Fibroblast of lung (primary cell): ENCODE measurements around the gene GM2A. TPM values are rescaled to one million over a fixed set of nuclear protein-coding genes. Genes with fewer than 3 reads are reported as not detected.

Experiments
- DNase-seq, 2 donors: peaks; one replicate each; pipeline versions ENCODE4 v3.0.0 to v3.0.0-alpha.2; 2010; ENCODE audit warnings: low read depth in 2 of 2
- H2AFZ ChIP-seq: 2 replicates; pipeline ENCODE4 v1.5.1; 2012; ENCODE audit warnings: low read length, control low read depth, inconsistent platforms
- H3K27ac ChIP-seq: 2 replicates; pipeline ENCODE4 v1.5.1; 2011; ENCODE audit warnings: low read length, control low read depth; ENCODE audit not compliant: insufficient read depth
- H3K27me3 ChIP-seq: 2 replicates; pipeline ENCODE4 v1.5.1; 2011; ENCODE audit warnings: mild to moderate bottlenecking, low read length; ENCODE audit not compliant: control insufficient read depth, insufficient read depth
- H3K36me3 ChIP-seq: 2 replicates; pipeline ENCODE4 v1.5.1; 2011; ENCODE audit warnings: low read length; ENCODE audit not compliant: control insufficient read depth, insufficient read depth
- H3K4me1 ChIP-seq: 2 replicates; pipeline ENCODE4 v1.5.1; 2011; ENCODE audit warnings: low read length; ENCODE audit not compliant: control insufficient read depth, insufficient read depth; ENCODE audit errors: extremely low read depth
- H3K4me2 ChIP-seq: 2 replicates; pipeline ENCODE4 v1.5.1; 2011; ENCODE audit warnings: low read length, control low read depth; ENCODE audit not compliant: insufficient read depth; ENCODE audit errors: extremely low read depth
- H3K4me3 ChIP-seq, 4 experiments: fragments of 200-600 bp in 1 of 4; sonication (generic) in 1 of 4; replicated peaks in 1 of 4; 2 replicates each; pipeline ENCODE4 v1.5.1; 2011 to 2016; ENCODE audit warnings: low read length in 4 of 4, low read depth in 3 of 4, mild to moderate bottlenecking in 3 of 4, control low read depth in 2 of 4, inconsistent platforms in 1 of 4, mixed read lengths in 1 of 4; ENCODE audit not compliant: insufficient read depth in 1 of 4; ENCODE audit errors: control extremely low read depth in 1 of 4
- H3K79me2 ChIP-seq: 2 replicates; pipeline ENCODE4 v1.5.1; 2012; ENCODE audit warnings: mild to moderate bottlenecking, low read length, inconsistent platforms; ENCODE audit not compliant: control insufficient read depth, insufficient read depth
- H3K9ac ChIP-seq: 2 replicates; pipeline ENCODE4 v1.5.1; 2011; ENCODE audit warnings: mild to moderate bottlenecking, low read length, control low read depth; ENCODE audit not compliant: insufficient read depth
- H3K9me3 ChIP-seq: 2 replicates; pipeline ENCODE4 v1.5.1; 2012; ENCODE audit warnings: low read depth, low read length; ENCODE audit not compliant: control insufficient read depth, insufficient read depth
- H4K20me1 ChIP-seq: 2 replicates; pipeline ENCODE4 v1.5.1; 2011; ENCODE audit warnings: low read length; ENCODE audit not compliant: control insufficient read depth, insufficient read depth; ENCODE audit errors: extremely low read depth
- EZH2 ChIP-seq: IDR thresholded peaks from 2 replicates; pipeline ENCODE4 v1.5.1; 2012; ENCODE audit warnings: low read length, control low read depth, mild to moderate bottlenecking; ENCODE audit errors: missing control alignments
- polyA plus RNA-seq, 2 donors: library from polyadenylated mRNA; depleted of rRNA in 1 of 2; stranded (reverse) in 1 of 2; unstranded in 1 of 2; fragments of >200 nt; gene quantifications; 2 replicates each; pipeline ENCODE4 v1.2.1, GENCODE V29; 2011 to 2012; ENCODE audit warnings: missing spikeins in 1 of 2
- total RNA-seq: library from RNA; depleted of rRNA; stranded (reverse); fragments of >200 nt; gene quantifications from 2 replicates; pipeline ENCODE4 v1.2.1, GENCODE V29; 2014
- TF ChIP-seq, protein P1 (sequence below), 2 donors: IDR thresholded peaks in 1 of 2; conservative IDR thresholded peaks in 1 of 2; 1 replicate in 1 of 2; 2 replicates in 1 of 2; pipeline ENCODE4 v1.5.1; 2011 to 2012; ENCODE audit warnings: low read length in 2 of 2, control low read depth in 1 of 2, inconsistent platforms in 1 of 2, low read depth in 1 of 2, mild to moderate bottlenecking in 1 of 2

Gene GM2A
- total and polyA plus RNA-seq, 2 donors (not counting 1 experiment from before 2014, with no cell fraction given) = 11.9 to 28.2 TPM

DNA sequence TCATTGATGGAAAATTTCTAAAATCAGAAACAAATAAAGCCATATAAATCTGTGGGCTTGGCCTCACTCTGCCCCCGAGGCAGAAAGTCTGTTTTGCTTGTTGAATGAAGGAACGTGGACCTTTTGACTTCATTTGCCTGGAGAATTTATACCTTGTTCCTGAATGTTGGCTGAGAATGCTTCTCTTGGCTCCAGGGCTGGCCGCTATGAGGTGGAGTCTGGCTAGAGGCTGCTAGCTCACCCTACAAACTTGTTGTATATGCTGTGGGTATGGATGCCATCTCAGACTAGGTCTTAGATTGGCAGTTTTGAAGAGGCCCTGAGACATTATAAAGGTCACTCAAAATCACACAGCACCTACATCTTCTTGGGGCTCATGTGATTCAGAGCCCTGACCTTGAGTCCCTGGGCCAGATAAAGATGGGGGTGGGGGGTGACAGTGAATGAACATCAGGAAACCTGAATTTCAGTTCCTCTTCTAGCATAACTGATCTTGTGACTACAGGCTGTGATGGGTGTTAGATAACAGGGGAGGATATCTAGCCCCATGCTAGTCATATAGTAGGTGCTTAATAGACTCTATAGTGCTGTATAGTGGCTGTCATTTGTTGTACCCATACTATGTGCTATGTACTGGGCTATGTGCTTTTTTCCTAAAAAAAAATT lies 2.8 kb downstream of the GM2A start:
- no peaks in the 10 kb centered on the region for H3K27me3 ChIP-seq
- no peaks in the 10 kb centered on the region for H3K79me2 ChIP-seq
- no peaks in the 10 kb centered on the region for H3K36me3 ChIP-seq
- no peaks in the 10 kb centered on the region for H3K9me3 ChIP-seq
- H3K4me1 ChIP-seq = no peaks in the 10 kb centered on the region
- no peak overlapping the region for H3K27ac ChIP-seq
- H2AFZ ChIP-seq = no peak overlapping the region
- H3K4me3 ChIP-seq = no peak overlapping the region
- DNase-seq = no peak
- TF ChIP-seq, protein P1, sequence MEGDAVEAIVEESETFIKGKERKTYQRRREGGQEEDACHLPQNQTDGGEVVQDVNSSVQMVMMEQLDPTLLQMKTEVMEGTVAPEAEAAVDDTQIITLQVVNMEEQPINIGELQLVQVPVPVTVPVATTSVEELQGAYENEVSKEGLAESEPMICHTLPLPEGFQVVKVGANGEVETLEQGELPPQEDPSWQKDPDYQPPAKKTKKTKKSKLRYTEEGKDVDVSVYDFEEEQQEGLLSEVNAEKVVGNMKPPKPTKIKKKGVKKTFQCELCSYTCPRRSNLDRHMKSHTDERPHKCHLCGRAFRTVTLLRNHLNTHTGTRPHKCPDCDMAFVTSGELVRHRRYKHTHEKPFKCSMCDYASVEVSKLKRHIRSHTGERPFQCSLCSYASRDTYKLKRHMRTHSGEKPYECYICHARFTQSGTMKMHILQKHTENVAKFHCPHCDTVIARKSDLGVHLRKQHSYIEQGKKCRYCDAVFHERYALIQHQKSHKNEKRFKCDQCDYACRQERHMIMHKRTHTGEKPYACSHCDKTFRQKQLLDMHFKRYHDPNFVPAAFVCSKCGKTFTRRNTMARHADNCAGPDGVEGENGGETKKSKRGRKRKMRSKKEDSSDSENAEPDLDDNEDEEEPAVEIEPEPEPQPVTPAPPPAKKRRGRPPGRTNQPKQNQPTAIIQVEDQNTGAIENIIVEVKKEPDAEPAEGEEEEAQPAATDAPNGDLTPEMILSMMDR (conservative IDR thresholded peaks at IDR 0.05 in 1 of 2, IDR thresholded peaks at IDR 0.05 in 1 of 2; ENCODE audit: low read depth in 1 of 2, low read length in 2 of 2) = no peak
- no peak for TF ChIP-seq EZH2
- H3K9ac ChIP-seq = no peak overlapping the region
- no peak overlapping the region for H3K4me2 ChIP-seq
- H4K20me1 ChIP-seq = no peaks in the 10 kb centered on the region

DNA sequence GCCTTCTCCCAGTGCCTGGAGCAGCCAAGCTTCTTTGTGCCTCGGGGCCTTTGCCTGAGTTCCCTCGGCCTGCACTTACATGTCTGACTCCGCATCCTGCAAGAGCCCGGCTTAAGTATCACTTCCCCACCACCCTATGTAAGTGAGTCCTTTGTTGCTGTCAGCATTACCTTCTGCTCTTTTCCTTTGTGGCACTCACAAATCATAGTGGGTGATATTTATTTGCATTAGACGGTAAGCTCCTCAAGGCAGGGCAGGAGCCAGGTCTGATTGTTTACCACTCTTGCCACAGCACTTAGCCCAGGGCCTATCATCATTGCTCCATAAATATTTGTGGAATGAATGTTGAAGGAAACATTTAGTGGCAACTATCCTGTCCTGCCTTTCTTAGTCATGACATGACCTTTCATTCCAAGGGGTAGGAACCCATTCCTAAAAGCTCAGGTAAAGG lies 4.8 kb downstream of the GM2A start:
- no peaks in the 10 kb centered on the region for H3K79me2 ChIP-seq
- no peaks in the 10 kb centered on the region for H3K4me1 ChIP-seq
- no peak overlapping the region for H2AFZ ChIP-seq
- H3K27me3 ChIP-seq = no peaks in the 10 kb centered on the region
- H3K9me3 ChIP-seq = no peaks in the 10 kb centered on the region
- no peak for TF ChIP-seq EZH2
- TF ChIP-seq, protein P1 (conservative IDR thresholded peaks at IDR 0.05 in 1 of 2, IDR thresholded peaks at IDR 0.05 in 1 of 2; ENCODE audit: low read depth in 1 of 2, low read length in 2 of 2) = no peak
- H3K9ac ChIP-seq = no peak overlapping the region
- H4K20me1 ChIP-seq = no peaks in the 10 kb centered on the region
- H3K27ac ChIP-seq = no peak overlapping the region
- peak in 1 of 2 donors; percentile 30 for DNase-seq
- no peaks in the 10 kb centered on the region for H3K36me3 ChIP-seq
- H3K4me2 ChIP-seq = no peak overlapping the region
- no peak overlapping the region for H3K4me3 ChIP-seq

DNA sequence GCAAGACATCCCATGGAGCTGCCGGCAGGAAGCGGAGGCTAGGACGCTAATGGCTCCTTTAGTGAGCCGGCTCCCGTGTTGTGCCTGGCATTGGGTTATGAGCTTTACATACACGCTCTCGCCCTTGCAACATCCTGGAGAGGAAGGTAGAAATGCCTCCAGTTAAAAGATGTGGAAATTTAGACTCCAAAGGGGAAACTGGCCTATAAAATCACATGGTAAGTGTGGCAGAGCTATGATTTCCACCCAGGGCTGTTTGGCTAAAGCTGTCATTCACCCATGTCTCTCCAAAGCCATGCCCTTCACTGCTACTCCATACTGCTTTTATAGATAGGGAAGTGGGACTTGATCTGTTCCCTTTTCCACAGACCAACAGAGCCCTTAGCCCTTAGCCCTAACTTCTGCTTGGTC lies 5.2 kb downstream of the GM2A start:
- H3K27ac ChIP-seq = no peak overlapping the region
- H3K9ac ChIP-seq = no peak overlapping the region
- H4K20me1 ChIP-seq = no peaks in the 10 kb centered on the region
- TF ChIP-seq EZH2 = no peak
- TF ChIP-seq, protein P1 (conservative IDR thresholded peaks at IDR 0.05 in 1 of 2, IDR thresholded peaks at IDR 0.05 in 1 of 2; ENCODE audit: low read depth in 1 of 2, low read length in 2 of 2) = no peak
- no peak overlapping the region for H3K4me3 ChIP-seq
- no peak overlapping the region for H2AFZ ChIP-seq
- H3K9me3 ChIP-seq = no peaks in the 10 kb centered on the region
- H3K4me2 ChIP-seq = no peak overlapping the region
- H3K36me3 ChIP-seq = no peaks in the 10 kb centered on the region
- H3K79me2 ChIP-seq = no peaks in the 10 kb centered on the region
- no peaks in the 10 kb centered on the region for H3K27me3 ChIP-seq
- DNase-seq = no peak
- no peaks in the 10 kb centered on the region for H3K4me1 ChIP-seq
